MM.1S (cell line): Measurements from ENCODE around the gene MFSD1.

Source experiments
- EZH2phosphoT487 ChIP-seq: fragments of 300-600 bp; sonication (generic); IDR thresholded peaks from 2 replicates; pipeline ENCODE4 v1.6.1; 2018; ENCODE audit warnings: antibody characterized with exemption, low read length
- TF ChIP-seq, protein P1 (sequence below): fragments of 300-600 bp; sonication (generic); IDR thresholded peaks from 2 replicates; pipeline ENCODE4 v1.5.1; 2016; ENCODE audit warnings: antibody characterized with exemption, low read length, mixed read lengths

GRCh38 chr3:158776531-158776930, 25.3 kb upstream of the MFSD1 start:
- TF ChIP-seq, protein P1, sequence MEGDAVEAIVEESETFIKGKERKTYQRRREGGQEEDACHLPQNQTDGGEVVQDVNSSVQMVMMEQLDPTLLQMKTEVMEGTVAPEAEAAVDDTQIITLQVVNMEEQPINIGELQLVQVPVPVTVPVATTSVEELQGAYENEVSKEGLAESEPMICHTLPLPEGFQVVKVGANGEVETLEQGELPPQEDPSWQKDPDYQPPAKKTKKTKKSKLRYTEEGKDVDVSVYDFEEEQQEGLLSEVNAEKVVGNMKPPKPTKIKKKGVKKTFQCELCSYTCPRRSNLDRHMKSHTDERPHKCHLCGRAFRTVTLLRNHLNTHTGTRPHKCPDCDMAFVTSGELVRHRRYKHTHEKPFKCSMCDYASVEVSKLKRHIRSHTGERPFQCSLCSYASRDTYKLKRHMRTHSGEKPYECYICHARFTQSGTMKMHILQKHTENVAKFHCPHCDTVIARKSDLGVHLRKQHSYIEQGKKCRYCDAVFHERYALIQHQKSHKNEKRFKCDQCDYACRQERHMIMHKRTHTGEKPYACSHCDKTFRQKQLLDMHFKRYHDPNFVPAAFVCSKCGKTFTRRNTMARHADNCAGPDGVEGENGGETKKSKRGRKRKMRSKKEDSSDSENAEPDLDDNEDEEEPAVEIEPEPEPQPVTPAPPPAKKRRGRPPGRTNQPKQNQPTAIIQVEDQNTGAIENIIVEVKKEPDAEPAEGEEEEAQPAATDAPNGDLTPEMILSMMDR = no peak
- no peak for TF ChIP-seq EZH2phosphoT487
